GM18868 (cell line): ENCODE measurements around the gene LANCL2.
"Not testable (repeated sequence)": the region's sequence is repeated elsewhere in the genome, so short reads cannot be mapped to it uniquely, and the experiment has no call there.

Experiments used
- ATAC-seq: cut with Tn5 transposase; IDR thresholded peaks from one replicate; pipeline ENCODE4 v1.9.1; 2021; ENCODE audit warnings: mild to moderate bottlenecking, moderate library complexity; ENCODE audit not compliant: unreplicated experiment

The LANCL2 gene

GRCh38 chr7:55469271-55469681 lies 104.1 kb downstream of the LANCL2 start:
- no peak for ATAC-seq

- ATAC-seq, result no peak
Observed at GRCh38 chr7:55469721-55470120, 104.6 kb downstream of the LANCL2 start.

GRCh38 chr7:55470261-55470660 lies 105.1 kb downstream of the LANCL2 start:
- ATAC-seq, result no peak

- ATAC-seq, result not testable (repeated sequence)
Observed at GRCh38 chr7:55471594-55471993, 106.5 kb downstream of the LANCL2 start.

- not testable (repeated sequence) for ATAC-seq
Observed at GRCh38 chr7:55472406-55472805, 107.3 kb downstream of the LANCL2 start.

- no peak for ATAC-seq
Observed at GRCh38 chr7:55472928-55473725, 108.0 kb downstream of the LANCL2 start.

GRCh38 chr7:55473932-55474331 lies 108.8 kb downstream of the LANCL2 start:
- ATAC-seq, result no peak

- ATAC-seq, result no peak
Observed at GRCh38 chr7:55474944-55475854, 110.1 kb downstream of the LANCL2 start.

GRCh38 chr7:55475855-55476803 lies 111.0 kb downstream of the LANCL2 start:
- no peak for ATAC-seq

GRCh38 chr7:55476852-55477780 lies 112.0 kb downstream of the LANCL2 start:
- no peak for ATAC-seq

- no peak for ATAC-seq
Observed at GRCh38 chr7:55477781-55478374, 112.7 kb downstream of the LANCL2 start.

- no peak for ATAC-seq
Observed at GRCh38 chr7:55478700-55479099, 113.6 kb downstream of the LANCL2 start.

GRCh38 chr7:55481155-55481554 lies 116.0 kb downstream of the LANCL2 start:
- no peak for ATAC-seq

- no peak for ATAC-seq
Observed at GRCh38 chr7:55483046-55483445, 117.9 kb downstream of the LANCL2 start.
